Trophoblast cell (in vitro differentiated cells and primary cell): Measurements from ENCODE around the gene ATL1.

Source experiments
- DNase-seq, 2 donors: peaks; one replicate each; pipeline ENCODE4 v3.0.0-alpha.2; 2016
- H2AFZ ChIP-seq: 2 replicates; pipeline ENCODE4 v1.6.1; 2013; ENCODE audit warnings: low read length, moderate library complexity, mild to moderate bottlenecking; ENCODE audit not compliant: insufficient read depth, poor library complexity
- H2AK5ac ChIP-seq: 2 replicates; pipeline ENCODE4 v1.6.1; 2013; ENCODE audit warnings: mild to moderate bottlenecking, low read length
- H2BK120ac ChIP-seq: 2 replicates; pipeline ENCODE4 v1.6.1; 2013; ENCODE audit warnings: low read length, mild to moderate bottlenecking, moderate library complexity; ENCODE audit not compliant: insufficient read depth, poor library complexity
- H2BK12ac ChIP-seq: 2 replicates; pipeline ENCODE4 v1.6.1; 2013; ENCODE audit warnings: mild to moderate bottlenecking, low read length, moderate library complexity
- H2BK5ac ChIP-seq: 2 replicates; pipeline ENCODE4 v1.6.1; 2013; ENCODE audit warnings: low read length, low read depth, moderate library complexity, mild to moderate bottlenecking; ENCODE audit not compliant: poor library complexity
- H3K14ac ChIP-seq: 2 replicates; pipeline ENCODE4 v1.6.1; 2013; ENCODE audit warnings: mild to moderate bottlenecking, low read length
- H3K18ac ChIP-seq: 2 replicates; pipeline ENCODE4 v1.6.1; 2013; ENCODE audit warnings: mild to moderate bottlenecking, low read length
- H3K23ac ChIP-seq: 2 replicates; pipeline ENCODE4 v1.6.1; 2013; ENCODE audit warnings: low read length
- H3K27ac ChIP-seq: 2 replicates; pipeline ENCODE4 v1.5.1; 2013; ENCODE audit warnings: low read depth, mild to moderate bottlenecking, inconsistent platforms, low read length, moderate library complexity
- H3K27me3 ChIP-seq: 2 replicates; pipeline ENCODE4 v1.6.1; 2013; ENCODE audit warnings: inconsistent platforms, mild to moderate bottlenecking, low read length, moderate library complexity; ENCODE audit not compliant: insufficient read depth
- H3K36me3 ChIP-seq, 2 experiments: 1 replicate in 1 of 2; 2 replicates in 1 of 2; pipeline ENCODE4 v1.6.1; 2013; ENCODE audit warnings: low read length in 2 of 2, mild to moderate bottlenecking in 2 of 2, moderate library complexity in 1 of 2; ENCODE audit not compliant: insufficient read depth in 2 of 2, control insufficient read depth in 1 of 2
- H3K4ac ChIP-seq: 2 replicates; pipeline ENCODE4 v1.6.1; 2013; ENCODE audit warnings: low read depth, mild to moderate bottlenecking, low read length, moderate library complexity
- H3K4me1 ChIP-seq, 2 experiments: 1 replicate in 1 of 2; 2 replicates in 1 of 2; pipeline ENCODE4 v1.6.1; 2013; ENCODE audit warnings: low read length in 2 of 2, mild to moderate bottlenecking in 2 of 2, moderate library complexity in 1 of 2; ENCODE audit not compliant: insufficient read depth in 2 of 2, control insufficient read depth in 1 of 2
- H3K4me2 ChIP-seq: 2 replicates; pipeline ENCODE4 v1.6.1; 2013; ENCODE audit warnings: inconsistent platforms, mild to moderate bottlenecking, low read length, moderate library complexity
- H3K4me3 ChIP-seq: 2 replicates; pipeline ENCODE4 v1.5.1; 2013; ENCODE audit warnings: mild to moderate bottlenecking, low read depth, low read length, inconsistent platforms
- H3K79me1 ChIP-seq: one replicate; pipeline ENCODE4 v1.6.1; 2013; ENCODE audit warnings: low read length
- H3K79me2 ChIP-seq: 2 replicates; pipeline ENCODE4 v1.6.1; 2013; ENCODE audit warnings: low read length, mild to moderate bottlenecking; ENCODE audit not compliant: control insufficient read depth, insufficient read depth, poor library complexity
- H3K9ac ChIP-seq: 2 replicates; pipeline ENCODE4 v1.6.1; 2013; ENCODE audit warnings: mild to moderate bottlenecking, low read length
- H3K9me3 ChIP-seq: 2 replicates; pipeline ENCODE4 v1.6.1; 2013; ENCODE audit warnings: low read depth, mild to moderate bottlenecking, control low read depth, inconsistent platforms, low read length; ENCODE audit not compliant: insufficient read depth
- H4K12ac ChIP-seq: 2 replicates; pipeline ENCODE4 v1.6.1; 2013; ENCODE audit warnings: low read depth, mild to moderate bottlenecking, low read length, moderate library complexity
- H4K8ac ChIP-seq: 2 replicates; pipeline ENCODE4 v1.6.1; 2013; ENCODE audit warnings: low read depth, mild to moderate bottlenecking, low read length, moderate library complexity
- H4K91ac ChIP-seq: one replicate; pipeline ENCODE4 v1.6.1; 2013; ENCODE audit warnings: low read depth, mild to moderate bottlenecking, low read length, moderate library complexity
- WGBS: extraction: QIAGEN DNeasy Blood & Tissue Kit; methylation state at CpG from one replicate; pipeline ENCODE4 v1.1.7; 2013; ENCODE audit warnings: missing lambda C conversion rate; ENCODE audit not compliant: insufficient read length, insufficient coverage; ENCODE audit errors: extremely low coverage; 5-methylcytosine and 5-hydroxymethylcytosine counted together

ATL1 gene

DNA sequence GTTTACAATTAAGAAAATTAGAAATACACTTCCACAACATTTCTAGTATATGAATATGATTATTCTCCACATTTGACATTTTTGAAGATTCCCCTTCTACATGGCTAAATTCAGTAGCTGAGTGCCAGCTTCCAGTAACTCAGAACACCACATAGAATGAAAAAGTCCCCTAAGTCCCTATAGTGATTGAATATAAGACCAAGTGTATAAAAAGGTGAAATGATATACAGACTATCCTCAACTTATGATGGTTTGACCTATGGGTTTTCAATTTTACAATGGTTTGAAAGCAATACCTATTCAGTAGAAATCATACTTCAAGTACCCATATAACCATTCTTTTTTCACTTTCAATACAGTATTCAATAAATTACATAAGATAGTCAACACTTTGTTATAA lies 15.8 kb downstream of the ATL1 start:
- H3K4ac ChIP-seq, result no peak overlapping the region
- no peak overlapping the region for H4K91ac ChIP-seq
- H3K23ac ChIP-seq, result no peak overlapping the region
- H3K36me3 ChIP-seq, result no peaks in the 10 kb centered on the region
- H2BK12ac ChIP-seq, result no peak overlapping the region
- H3K4me3 ChIP-seq, result no peak overlapping the region
- no peak overlapping the region for H3K18ac ChIP-seq
- H3K4me2 ChIP-seq, result no peak overlapping the region
- no peak overlapping the region for H3K9ac ChIP-seq
- H3K27me3 ChIP-seq, result no peaks in the 10 kb centered on the region
- H2BK5ac ChIP-seq, result no peak overlapping the region
- DNase-seq, result no peak
- no peaks in the 10 kb centered on the region for H3K79me1 ChIP-seq
- no peak overlapping the region for H3K27ac ChIP-seq
- no peaks in the 10 kb centered on the region for H3K4me1 ChIP-seq
- H2BK120ac ChIP-seq, result no peak overlapping the region
- no peaks in the 10 kb centered on the region for H3K9me3 ChIP-seq
- H4K8ac ChIP-seq, result no peak overlapping the region
- no peak overlapping the region for H4K12ac ChIP-seq
- no peak overlapping the region for H2AFZ ChIP-seq
- no peak overlapping the region for H2AK5ac ChIP-seq
- no peaks in the 10 kb centered on the region for H3K79me2 ChIP-seq
- H3K14ac ChIP-seq, result no peak overlapping the region

DNA sequence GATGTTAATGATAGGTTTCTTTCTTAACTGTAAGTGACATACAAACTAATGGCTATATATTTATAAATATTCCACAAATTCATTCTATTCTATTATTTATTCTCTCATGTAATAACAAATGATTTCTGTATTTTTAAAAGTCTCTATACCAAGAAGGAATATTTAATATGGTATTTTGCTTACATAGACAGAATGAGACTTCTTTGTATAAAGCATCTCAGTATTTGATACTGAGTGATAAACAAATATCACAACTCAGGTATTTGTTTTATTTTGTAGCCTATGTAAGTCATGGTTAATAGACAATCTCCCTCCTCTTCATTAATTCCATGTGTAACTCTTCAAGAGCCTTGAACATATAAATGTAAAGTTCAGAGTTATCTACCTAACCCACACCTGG lies 18.0 kb downstream of the ATL1 start:
- H3K9ac ChIP-seq, result no peak overlapping the region
- no peaks in the 10 kb centered on the region for H3K27me3 ChIP-seq
- no peak overlapping the region for H3K4me2 ChIP-seq
- no peaks in the 10 kb centered on the region for H3K79me1 ChIP-seq
- no peak overlapping the region for H3K4me3 ChIP-seq
- no peak overlapping the region for H4K8ac ChIP-seq
- no peak overlapping the region for H2BK12ac ChIP-seq
- H2AFZ ChIP-seq, result no peak overlapping the region
- H3K36me3 ChIP-seq, result no peaks in the 10 kb centered on the region
- no peak for DNase-seq
- H3K18ac ChIP-seq, result no peak overlapping the region
- no peak overlapping the region for H2BK5ac ChIP-seq
- no peak overlapping the region for H2BK120ac ChIP-seq
- H3K4me1 ChIP-seq, result no peaks in the 10 kb centered on the region
- no peak overlapping the region for H3K4ac ChIP-seq
- H3K14ac ChIP-seq, result no peak overlapping the region
- H3K9me3 ChIP-seq, result no peaks in the 10 kb centered on the region
- no peak overlapping the region for H3K23ac ChIP-seq
- H4K12ac ChIP-seq, result no peak overlapping the region
- H3K79me2 ChIP-seq, result no peaks in the 10 kb centered on the region
- no peak overlapping the region for H2AK5ac ChIP-seq
- H4K91ac ChIP-seq, result no peak overlapping the region
- H3K27ac ChIP-seq, result no peak overlapping the region

DNA sequence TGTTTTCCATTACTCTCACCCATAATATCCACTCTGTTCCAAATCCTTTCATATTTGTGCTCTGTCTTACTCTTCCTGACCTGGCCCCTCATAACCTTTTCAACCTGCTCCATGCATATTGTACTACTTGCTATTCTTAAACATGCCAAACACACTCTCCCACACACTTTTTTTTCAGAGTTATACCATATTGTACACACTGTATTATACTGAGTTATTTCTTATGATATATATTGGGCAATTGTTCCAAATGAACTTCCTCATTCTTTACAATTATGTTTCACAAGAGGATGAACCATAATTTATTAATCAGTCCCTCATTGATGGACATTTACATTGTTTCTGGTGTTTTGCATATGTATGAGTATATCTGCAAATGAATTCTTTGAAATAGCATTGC lies 18.5 kb downstream of the ATL1 start:
- H3K4me1 ChIP-seq, result no peaks in the 10 kb centered on the region
- H3K4ac ChIP-seq, result no peak overlapping the region
- H2BK12ac ChIP-seq, result no peak overlapping the region
- no peak overlapping the region for H4K8ac ChIP-seq
- no peak overlapping the region for H3K27ac ChIP-seq
- no peak overlapping the region for H3K14ac ChIP-seq
- no peak overlapping the region for H2BK5ac ChIP-seq
- H4K91ac ChIP-seq, result no peak overlapping the region
- H2AFZ ChIP-seq, result no peak overlapping the region
- H3K4me3 ChIP-seq, result no peak overlapping the region
- no peak overlapping the region for H3K18ac ChIP-seq
- no peaks in the 10 kb centered on the region for H3K79me2 ChIP-seq
- H3K4me2 ChIP-seq, result no peak overlapping the region
- H2AK5ac ChIP-seq, result no peak overlapping the region
- H3K79me1 ChIP-seq, result no peaks in the 10 kb centered on the region
- no peak overlapping the region for H3K23ac ChIP-seq
- no peaks in the 10 kb centered on the region for H3K36me3 ChIP-seq
- no peaks in the 10 kb centered on the region for H3K27me3 ChIP-seq
- H3K9ac ChIP-seq, result no peak overlapping the region
- DNase-seq, result no peak
- H4K12ac ChIP-seq, result no peak overlapping the region
- no peak overlapping the region for H2BK120ac ChIP-seq
- no peaks in the 10 kb centered on the region for H3K9me3 ChIP-seq

DNA sequence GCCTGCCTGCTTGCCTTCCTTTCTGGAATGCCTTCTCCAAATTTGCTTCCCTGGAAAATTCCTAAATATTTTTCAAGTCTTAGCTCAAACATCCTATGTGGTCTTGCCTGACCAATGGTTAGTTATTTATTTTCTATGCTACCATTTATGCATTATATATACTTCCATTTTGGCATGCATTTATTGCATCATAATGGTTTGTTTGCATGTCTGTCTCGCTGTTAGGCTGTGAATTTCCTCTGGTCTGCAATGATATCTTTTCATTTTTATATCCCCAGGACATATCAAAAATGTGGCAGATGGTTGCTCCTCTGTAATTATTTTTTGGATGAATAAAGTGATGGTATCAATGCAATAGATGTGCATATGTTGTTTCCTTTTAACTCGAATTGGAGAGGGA lies 30.5 kb downstream of the ATL1 start:
- Histone ChIP-seq H3K79me1 (no peaks in the 10 kb centered on the region), H2BK12ac (no peak overlapping the region), H3K4me2 (no peak overlapping the region), H2AFZ (no peak overlapping the region), H2BK5ac (no peak overlapping the region), H3K9ac (no peak overlapping the region), H3K36me3 (no peaks in the 10 kb centered on the region), H4K91ac (no peak overlapping the region), H3K4me1 (no peaks in the 10 kb centered on the region), H3K4ac (no peak overlapping the region), H3K79me2 (no peaks in the 10 kb centered on the region), H4K12ac (no peak overlapping the region), H4K8ac (no peak overlapping the region), H3K4me3 (no peak overlapping the region), H3K9me3 (no peaks in the 10 kb centered on the region), H3K18ac (no peak overlapping the region), H3K14ac (no peak overlapping the region), H2BK120ac (no peak overlapping the region), H3K27me3 (no peaks in the 10 kb centered on the region), H3K27ac (no peak overlapping the region), H3K23ac (no peak overlapping the region), H2AK5ac (no peak overlapping the region)
- no peak for DNase-seq
- no CpG with 5 or more reads among the region's 2 CpGs for WGBS
